Measurements from ENCODE around the gene TMEM244. TPM values are rescaled to one million over a fixed set of nuclear protein-coding genes. Genes with fewer than 3 reads are reported as not detected.

The TMEM244 gene
- total RNA-seq, 1 donor from 2014 or later: not detected

DNA sequence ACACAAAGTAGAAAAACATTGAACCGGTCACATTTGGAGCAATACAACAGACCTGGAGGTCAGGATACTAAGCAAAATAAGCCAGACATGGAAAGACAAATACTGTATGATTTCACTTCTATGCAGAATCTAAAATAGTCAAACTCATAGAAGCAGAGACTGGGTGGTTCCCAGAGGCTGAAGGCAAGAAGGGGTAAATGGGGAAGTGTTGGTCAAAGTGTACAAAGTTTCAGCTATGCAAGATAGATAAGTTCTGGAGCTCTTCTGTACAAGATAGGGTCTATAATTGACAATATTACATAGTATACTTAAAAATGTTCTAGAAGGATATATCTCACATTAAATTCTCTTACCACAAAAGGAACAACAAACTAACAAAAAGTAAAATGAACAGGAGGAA, 70.3 kb downstream of the TMEM244 start:
- no peaks in the 10 kb centered on the region for H3K27me3 ChIP-seq
- intact Hi-C loops (cut with DNase I): no loop called here
- H3K27ac ChIP-seq: no peak overlapping the region
- H3K36me3 ChIP-seq: no peaks in the 10 kb centered on the region
- H3K4me1 ChIP-seq: no peaks in the 10 kb centered on the region
- H3K9me3 ChIP-seq: no peaks in the 10 kb centered on the region
- no peak for ATAC-seq
- no peak for DNase-seq
- H3K4me3 ChIP-seq: no peak overlapping the region
- TF ChIP-seq, protein P1, sequence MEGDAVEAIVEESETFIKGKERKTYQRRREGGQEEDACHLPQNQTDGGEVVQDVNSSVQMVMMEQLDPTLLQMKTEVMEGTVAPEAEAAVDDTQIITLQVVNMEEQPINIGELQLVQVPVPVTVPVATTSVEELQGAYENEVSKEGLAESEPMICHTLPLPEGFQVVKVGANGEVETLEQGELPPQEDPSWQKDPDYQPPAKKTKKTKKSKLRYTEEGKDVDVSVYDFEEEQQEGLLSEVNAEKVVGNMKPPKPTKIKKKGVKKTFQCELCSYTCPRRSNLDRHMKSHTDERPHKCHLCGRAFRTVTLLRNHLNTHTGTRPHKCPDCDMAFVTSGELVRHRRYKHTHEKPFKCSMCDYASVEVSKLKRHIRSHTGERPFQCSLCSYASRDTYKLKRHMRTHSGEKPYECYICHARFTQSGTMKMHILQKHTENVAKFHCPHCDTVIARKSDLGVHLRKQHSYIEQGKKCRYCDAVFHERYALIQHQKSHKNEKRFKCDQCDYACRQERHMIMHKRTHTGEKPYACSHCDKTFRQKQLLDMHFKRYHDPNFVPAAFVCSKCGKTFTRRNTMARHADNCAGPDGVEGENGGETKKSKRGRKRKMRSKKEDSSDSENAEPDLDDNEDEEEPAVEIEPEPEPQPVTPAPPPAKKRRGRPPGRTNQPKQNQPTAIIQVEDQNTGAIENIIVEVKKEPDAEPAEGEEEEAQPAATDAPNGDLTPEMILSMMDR (IDR thresholded peaks at IDR 0.05): no peak

DNA sequence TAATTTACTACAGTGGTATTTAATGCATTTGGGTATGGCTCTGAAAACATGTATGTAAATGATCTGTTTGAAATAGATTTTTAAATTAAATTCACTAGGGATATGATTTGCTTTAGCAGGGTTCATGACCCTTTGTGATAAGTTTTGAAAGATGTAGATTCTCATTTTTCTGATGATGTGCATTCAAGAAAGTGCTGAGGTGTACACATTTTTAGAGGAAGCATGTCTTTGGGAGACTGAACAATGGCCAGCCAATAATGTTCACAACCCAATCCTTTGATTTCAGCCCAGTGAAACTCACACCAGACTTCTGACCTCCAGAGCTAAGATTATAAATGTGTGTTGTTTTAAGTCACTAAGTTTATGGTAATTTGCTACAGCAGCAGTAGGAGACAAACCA, 71.1 kb downstream of the TMEM244 start:
- intact Hi-C loops (cut with DNase I): no loop called here
- Histone ChIP-seq H3K27ac (no peak overlapping the region), H3K36me3 (no peaks in the 10 kb centered on the region), H3K9me3 (no peaks in the 10 kb centered on the region), H3K4me1 (no peaks in the 10 kb centered on the region), H3K4me3 (no peak overlapping the region), H3K27me3 (no peaks in the 10 kb centered on the region)
- DNase-seq (no peak), ATAC-seq (no peak)
- TF ChIP-seq, protein P1 (IDR thresholded peaks at IDR 0.05): no peak

DNA sequence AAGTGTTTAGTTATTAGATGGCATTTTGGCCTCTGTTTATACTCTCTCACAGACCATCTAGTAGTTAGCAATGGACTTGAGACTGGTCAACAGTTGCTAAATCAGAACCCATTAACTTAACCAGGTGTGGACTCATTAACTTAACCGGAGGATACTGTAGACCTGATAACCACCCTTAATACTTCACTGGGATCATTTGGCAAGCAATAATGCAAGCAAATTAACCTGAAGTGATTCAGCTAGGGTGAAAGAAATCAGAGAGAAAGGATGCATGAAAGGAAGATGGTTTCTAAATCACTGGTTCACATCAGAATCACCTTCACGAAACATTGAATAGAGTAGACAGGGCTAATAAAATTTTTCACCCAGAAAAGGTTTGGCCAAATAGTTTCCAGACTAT, 73.3 kb downstream of the TMEM244 start:
- Histone ChIP-seq H3K27ac (no peak overlapping the region), H3K9me3 (no peaks in the 10 kb centered on the region), H3K36me3 (no peaks in the 10 kb centered on the region), H3K4me1 (no peaks in the 10 kb centered on the region), H3K27me3 (no peaks in the 10 kb centered on the region), H3K4me3 (no peak overlapping the region)
- ATAC-seq (no peak), DNase-seq (no peak)
- TF ChIP-seq, protein P1 (IDR thresholded peaks at IDR 0.05): no peak
- intact Hi-C loops (cut with DNase I): no loop called here

DNA sequence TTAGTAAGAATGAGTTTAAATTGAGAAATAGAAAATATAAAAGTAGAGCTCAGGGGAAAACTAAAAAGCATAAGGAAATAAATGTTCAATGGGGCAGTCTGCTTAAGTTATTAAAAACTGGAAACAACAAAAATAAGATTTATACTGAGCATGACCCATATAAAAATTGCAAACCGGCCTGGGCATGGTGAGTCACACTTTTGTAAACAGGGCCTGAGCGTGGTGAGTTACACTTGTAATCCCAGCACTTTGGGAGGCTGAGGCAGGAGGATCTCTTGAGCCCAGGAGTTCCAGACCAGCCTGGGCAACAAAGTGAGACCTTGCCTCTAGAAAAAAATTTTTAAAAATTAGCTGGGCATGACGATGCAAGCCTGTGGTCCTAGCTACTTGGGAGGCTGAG, 74.6 kb downstream of the TMEM244 start:
- Histone ChIP-seq H3K27me3 (no peaks in the 10 kb centered on the region), H3K4me3 (no peak overlapping the region), H3K4me1 (no peaks in the 10 kb centered on the region), H3K27ac (no peak overlapping the region), H3K9me3 (no peaks in the 10 kb centered on the region), H3K36me3 (no peaks in the 10 kb centered on the region)
- no peak for DNase-seq
- intact Hi-C loops (cut with DNase I): no loop called here
- TF ChIP-seq, protein P1 (IDR thresholded peaks at IDR 0.05): no peak
- ATAC-seq: no peak

DNA sequence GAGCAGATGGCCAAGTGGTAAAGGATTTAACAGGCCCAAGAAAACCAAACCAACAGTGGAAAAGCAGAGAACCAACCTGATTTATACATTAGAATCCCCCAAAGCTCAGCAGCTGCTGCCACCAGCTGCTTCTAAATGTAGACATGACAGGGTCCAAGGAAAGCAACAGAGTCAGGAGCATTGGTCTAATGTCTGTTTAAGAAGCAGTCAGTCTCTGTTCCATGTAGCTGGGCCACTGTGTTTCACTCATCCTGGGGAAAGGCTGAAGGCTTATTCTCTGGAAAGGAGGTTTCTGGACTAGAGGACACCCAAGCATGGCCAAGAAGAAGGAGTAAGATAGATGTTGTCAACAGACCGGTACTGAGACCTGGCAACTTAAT, 75.4 kb downstream of the TMEM244 start:
- intact Hi-C loops (cut with DNase I): no loop called here
- no peak overlapping the region for H3K4me3 ChIP-seq
- no peak for ATAC-seq
- DNase-seq: no peak
- H3K9me3 ChIP-seq: no peaks in the 10 kb centered on the region
- TF ChIP-seq, protein P1 (IDR thresholded peaks at IDR 0.05): no peak
- H3K4me1 ChIP-seq: no peaks in the 10 kb centered on the region
- no peaks in the 10 kb centered on the region for H3K27me3 ChIP-seq
- no peaks in the 10 kb centered on the region for H3K36me3 ChIP-seq
- no peak overlapping the region for H3K27ac ChIP-seq

DNA sequence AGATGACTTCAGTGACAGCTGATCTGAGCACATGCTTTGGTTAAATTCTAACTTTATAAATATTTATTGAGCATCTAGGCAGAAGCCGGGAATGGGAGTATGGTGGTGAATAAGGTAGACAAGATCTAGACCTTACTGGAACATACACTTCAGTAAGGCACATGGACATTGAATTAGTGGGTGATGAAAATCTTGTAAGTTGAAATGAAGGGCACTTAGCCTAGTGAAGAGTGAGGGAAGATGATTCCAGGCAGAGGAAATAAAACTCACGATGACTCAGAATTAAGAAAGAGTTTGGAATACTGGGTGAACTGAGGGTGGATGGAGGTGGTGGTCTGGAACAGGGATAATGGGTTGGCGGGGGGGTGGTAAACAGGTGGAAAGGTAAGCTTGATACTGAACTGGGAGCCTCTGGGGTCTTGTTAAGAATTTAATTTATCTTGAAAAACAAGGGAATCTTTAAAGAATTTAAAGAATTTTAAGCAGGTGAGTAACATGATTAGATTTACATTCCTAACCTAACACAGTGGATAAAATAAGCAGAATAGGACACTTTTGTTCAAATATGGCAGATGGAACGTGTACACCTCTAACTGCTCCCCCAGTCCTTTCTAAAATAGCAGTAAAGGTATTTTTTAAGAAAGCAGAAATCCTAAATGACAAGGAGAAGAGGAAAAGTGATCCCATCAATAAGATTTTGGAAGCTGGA, 75.9 kb downstream of the TMEM244 start:
- Histone ChIP-seq H3K36me3 (no peaks in the 10 kb centered on the region), H3K4me1 (no peaks in the 10 kb centered on the region), H3K27ac (no peak overlapping the region), H3K4me3 (no peak overlapping the region), H3K9me3 (no peaks in the 10 kb centered on the region), H3K27me3 (no peaks in the 10 kb centered on the region)
- TF ChIP-seq, protein P1 (IDR thresholded peaks at IDR 0.05): no peak
- intact Hi-C loops (cut with DNase I): no loop called here
- DNase-seq (no peak), ATAC-seq (no peak)
